ENCODE results near the gene ZMYM4. TPM values are rescaled to one million over a fixed set of nuclear protein-coding genes. Genes with fewer than 3 reads are reported as not detected.

ZMYM4 gene
- total RNA-seq, 2 experiments from 2014 or later: 37.0 to 39.9 TPM

DNA sequence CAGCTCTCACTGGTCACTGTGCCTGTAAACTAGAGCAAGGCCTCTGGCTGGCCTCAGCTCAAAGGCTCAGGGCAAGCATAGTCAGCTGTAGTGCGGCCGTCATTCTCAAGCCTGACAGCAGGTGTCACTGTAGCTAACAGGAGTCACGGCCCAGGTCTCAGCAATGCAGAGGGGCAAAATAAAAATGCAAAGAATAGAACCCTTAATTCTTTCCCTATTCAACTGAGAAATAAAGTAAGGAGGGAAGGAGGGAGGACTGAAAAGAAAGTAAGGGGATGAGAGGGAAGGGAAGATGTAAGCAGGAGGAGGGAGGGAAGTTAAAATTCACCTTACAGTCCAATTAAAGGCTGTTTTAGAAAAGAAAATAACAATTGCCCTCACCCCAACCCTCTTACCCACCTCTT lies 182.6 kb downstream of the ZMYM4 start:
- Histone ChIP-seq H3K27ac (ENCODE audit: low read depth in 1 of 2, low read length in 2 of 2) (peak overlapping the region in 1 of 2 donors; percentile 43), H3K4me1 (ENCODE audit: insufficient read depth, low read length) (peaks cover 19% of the 10 kb centered on the region), H3K4me3 (ENCODE audit: low read length) (no peak overlapping the region), H3K9me3 (ENCODE audit: control insufficient read depth in 1 of 2, insufficient read depth in 1 of 2, low read length in 2 of 2) (no peaks in the 10 kb centered on the region), H3K36me3 (ENCODE audit: insufficient read depth, low read length) (peaks cover 65% of the 10 kb centered on the region), H3K27me3 (ENCODE audit: control insufficient read depth in 1 of 2, insufficient read depth in 2 of 2, low read length in 2 of 2) (no peaks in the 10 kb centered on the region)
- ATAC-seq (ENCODE audit: poor library complexity) (peak; percentile 97), DNase-seq (peak; percentile 63 to 86 (median 76))
- H3K4me1 Mint-ChIP-seq (ENCODE audit: low read depth): peaks cover 36% of the 10 kb centered on the region
- H3K9me3 Mint-ChIP-seq: no peaks in the 10 kb centered on the region
- no peaks in the 10 kb centered on the region for H3K27me3 Mint-ChIP-seq
- TF ChIP-seq, protein P1, sequence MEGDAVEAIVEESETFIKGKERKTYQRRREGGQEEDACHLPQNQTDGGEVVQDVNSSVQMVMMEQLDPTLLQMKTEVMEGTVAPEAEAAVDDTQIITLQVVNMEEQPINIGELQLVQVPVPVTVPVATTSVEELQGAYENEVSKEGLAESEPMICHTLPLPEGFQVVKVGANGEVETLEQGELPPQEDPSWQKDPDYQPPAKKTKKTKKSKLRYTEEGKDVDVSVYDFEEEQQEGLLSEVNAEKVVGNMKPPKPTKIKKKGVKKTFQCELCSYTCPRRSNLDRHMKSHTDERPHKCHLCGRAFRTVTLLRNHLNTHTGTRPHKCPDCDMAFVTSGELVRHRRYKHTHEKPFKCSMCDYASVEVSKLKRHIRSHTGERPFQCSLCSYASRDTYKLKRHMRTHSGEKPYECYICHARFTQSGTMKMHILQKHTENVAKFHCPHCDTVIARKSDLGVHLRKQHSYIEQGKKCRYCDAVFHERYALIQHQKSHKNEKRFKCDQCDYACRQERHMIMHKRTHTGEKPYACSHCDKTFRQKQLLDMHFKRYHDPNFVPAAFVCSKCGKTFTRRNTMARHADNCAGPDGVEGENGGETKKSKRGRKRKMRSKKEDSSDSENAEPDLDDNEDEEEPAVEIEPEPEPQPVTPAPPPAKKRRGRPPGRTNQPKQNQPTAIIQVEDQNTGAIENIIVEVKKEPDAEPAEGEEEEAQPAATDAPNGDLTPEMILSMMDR (IDR thresholded peaks at IDR 0.05): peak; percentile 83
- POLR2A ChIA-PET: interaction anchor here (0.6 to 3.3 kb wide), 19 partner anchors 9 to 318 kb away, joined by 3 to 33 read pairs (median 4); partner anchors contain the start of genes CLSPN, KIAA0319L and NCDN
- intact Hi-C loops (cut with DNase I, micrococcal nuclease): loop anchor here (1.0 to 5.0 kb wide), 8 partner anchors 56 to 324 kb away; partner anchors contain the start of gene C1orf216 (in 1 of the 2)
- H3K4me3 Mint-ChIP-seq: no peak overlapping the region
- CTCF ChIA-PET: interaction anchor here (0.7 to 3.7 kb wide), 26 partner anchors 9 to 276 kb away, joined by 3 to 41 read pairs (median 7); partner anchors contain the start of gene KIAA0319L
- peak overlapping the region; percentile 47 for H3K27ac Mint-ChIP-seq
- H3K36me3 Mint-ChIP-seq (ENCODE audit: low read depth): peaks cover 44% of the 10 kb centered on the region

- no peak overlapping the region for H3K4me3 Mint-ChIP-seq
- no peak overlapping the region for H3K4me3 ChIP-seq (ENCODE audit: low read length)
- intact Hi-C loops (cut with DNase I, micrococcal nuclease): loop anchor here (5.0 kb wide), 4 partner anchors 55 to 275 kb away; partner anchors contain the start of gene C1orf216 (in 1 of the 2)
- peaks cover 36% of the 10 kb centered on the region for H3K4me1 Mint-ChIP-seq (ENCODE audit: low read depth)
- H3K27ac ChIP-seq (ENCODE audit: low read depth in 1 of 2, low read length in 2 of 2): peak overlapping the region; percentile 33 to 43
- H3K36me3 ChIP-seq (ENCODE audit: insufficient read depth, low read length): peaks cover 58% of the 10 kb centered on the region
- peaks cover 22% of the 10 kb centered on the region for H3K4me1 ChIP-seq (ENCODE audit: insufficient read depth, low read length)
- H3K9me3 ChIP-seq (ENCODE audit: control insufficient read depth in 1 of 2, insufficient read depth in 1 of 2, low read length in 2 of 2): no peaks in the 10 kb centered on the region
- ChIA-PET CTCF (interaction anchor here (0.8 to 3.7 kb wide), 18 partner anchors 8 to 275 kb away, joined by 3 to 41 read pairs (median 9); partner anchors contain the start of gene KIAA0319L), POLR2A (interaction anchor here (0.6 to 3.3 kb wide), 14 partner anchors 8 to 317 kb away, joined by 3 to 33 read pairs (median 5); partner anchors contain the start of genes CLSPN, KIAA0319L and NCDN)
- peak overlapping the region; percentile 47 for H3K27ac Mint-ChIP-seq
- DNase-seq: peak in 4 of 14 experiments; percentile 22 to 40 (median 35)
- TF ChIP-seq, protein P1 (IDR thresholded peaks at IDR 0.05): no peak
- peak; percentile 14 for ATAC-seq (ENCODE audit: poor library complexity)
- no peaks in the 10 kb centered on the region for H3K27me3 ChIP-seq (ENCODE audit: control insufficient read depth in 1 of 2, insufficient read depth in 2 of 2, low read length in 2 of 2)
- peaks cover 50% of the 10 kb centered on the region for H3K36me3 Mint-ChIP-seq (ENCODE audit: low read depth)
- no peaks in the 10 kb centered on the region for H3K27me3 Mint-ChIP-seq
- no peaks in the 10 kb centered on the region for H3K9me3 Mint-ChIP-seq
Measured at GRCh38 chr1:35452106-35452774, 183.7 kb downstream of the ZMYM4 start.

- H3K36me3 Mint-ChIP-seq (ENCODE audit: low read depth): peaks cover 55% of the 10 kb centered on the region
Measured at GRCh38 chr1:35453031-35453430, 184.5 kb downstream of the ZMYM4 start.

More at GRCh38 chr1:35453031-35453430, 184.5 kb downstream of the ZMYM4 start:
- Mint-ChIP-seq H3K4me1 (ENCODE audit: low read depth) (peaks cover 36% of the 10 kb centered on the region), H3K27me3 (no peaks in the 10 kb centered on the region), H3K9me3 (no peaks in the 10 kb centered on the region), H3K27ac (peak overlapping the region; percentile 47), H3K4me3 (no peak overlapping the region)
- H3K9me3 ChIP-seq (ENCODE audit: control insufficient read depth in 1 of 2, insufficient read depth in 1 of 2, low read length in 2 of 2): no peaks in the 10 kb centered on the region
- H3K4me1 ChIP-seq (ENCODE audit: insufficient read depth, low read length): peaks cover 24% of the 10 kb centered on the region
- intact Hi-C loops (cut with DNase I, micrococcal nuclease): loop anchor here (5.0 kb wide), 4 partner anchors 54 to 274 kb away; partner anchors contain the start of gene C1orf216 (in 1 of the 2)
- ChIA-PET POLR2A (interaction anchor here (3.1 to 3.3 kb wide), 4 partner anchors 53 to 112 kb away, joined by 17 to 33 read pairs (median 25); partner anchors contain the start of genes KIAA0319L and NCDN), CTCF (interaction anchor here (1.1 to 3.7 kb wide), 5 partner anchors 31 to 262 kb away, joined by 4 to 41 read pairs (median 12); no protein-coding TSS in a partner anchor)
- peaks cover 50% of the 10 kb centered on the region for H3K36me3 ChIP-seq (ENCODE audit: insufficient read depth, low read length)
- TF ChIP-seq, protein P1 (IDR thresholded peaks at IDR 0.05): no peak
- peak overlapping the region; percentile 7 to 33 for H3K27ac ChIP-seq (ENCODE audit: low read depth in 1 of 2, low read length in 2 of 2)
- DNase-seq (no peak), ATAC-seq (ENCODE audit: poor library complexity) (no peak)
- H3K27me3 ChIP-seq (ENCODE audit: control insufficient read depth in 1 of 2, insufficient read depth in 2 of 2, low read length in 2 of 2): no peaks in the 10 kb centered on the region
- H3K4me3 ChIP-seq (ENCODE audit: low read length): no peak overlapping the region

Data from CD4-positive, alpha-beta T cell (primary cell).